HG02884 (cell line): ENCODE data around the gene SNRPD2.
"Not testable (repeated sequence)": the region's sequence is repeated elsewhere in the genome, so short reads cannot be mapped to it uniquely, and the experiment has no call there.

Experiments
- ATAC-seq: cut with Tn5 transposase; IDR thresholded peaks from one replicate; pipeline ENCODE4 v1.9.1; 2021; ENCODE audit warnings: mild to moderate bottlenecking, moderate library complexity; ENCODE audit not compliant: unreplicated experiment

SNRPD2 gene

GRCh38 chr19:45705710-45706415 is 14.1 kb upstream of the SNRPD2 start:
- no peak for ATAC-seq

GRCh38 chr19:45705115-45705514 is 13.4 kb upstream of the SNRPD2 start:
- no peak for ATAC-seq

- ATAC-seq, result no peak
Observed at GRCh38 chr19:45701676-45702075, 9.9 kb upstream of the SNRPD2 start.

- ATAC-seq, result no peak
Observed at GRCh38 chr19:45693106-45693788, 1.5 kb upstream of the SNRPD2 start.

GRCh38 chr19:45692187-45693105 is 693 bp upstream of the SNRPD2 start, which contains the start of gene QPCTL:
TSS of gene QPCTL (plus strand) at chr19:45692666. CDS start at chr19:45692704, 38 bp downstream.
- ATAC-seq, result peak; percentile 81

- ATAC-seq, result no peak
Observed at GRCh38 chr19:45687599-45687998, 4.2 kb downstream of the SNRPD2 start.

GRCh38 chr19:45685045-45685444 is 6.7 kb downstream of the SNRPD2 start:
- ATAC-seq, result not testable (repeated sequence)

GRCh38 chr19:45682908-45683307 is 8.8 kb downstream of the SNRPD2 start:
- ATAC-seq, result no peak

- ATAC-seq, result no peak
Observed at GRCh38 chr19:45682117-45682516, 9.6 kb downstream of the SNRPD2 start.

- no peak for ATAC-seq
Observed at GRCh38 chr19:45681391-45682015, 10.2 kb downstream of the SNRPD2 start.

GRCh38 chr19:45677351-45678230 is 14.2 kb downstream of the SNRPD2 start:
- no peak for ATAC-seq

GRCh38 chr19:45676851-45677263 is 14.9 kb downstream of the SNRPD2 start:
- no peak for ATAC-seq

- ATAC-seq, result no peak
Observed at GRCh38 chr19:45674946-45675345, 16.8 kb downstream of the SNRPD2 start.

- ATAC-seq, result no peak
Observed at GRCh38 chr19:45670670-45671453, 20.9 kb downstream of the SNRPD2 start.

GRCh38 chr19:45668342-45668871 is 23.3 kb downstream of the SNRPD2 start:
- ATAC-seq, result no peak

GRCh38 chr19:45667620-45668341 is 24.0 kb downstream of the SNRPD2 start, which contains the start of gene GIPR:
TSS of gene GIPR (plus strand) at chr19:45668221. CDS start at chr19:45669521, 1,300 bp downstream.
- no peak for ATAC-seq

GRCh38 chr19:45664575-45664974 is 27.2 kb downstream of the SNRPD2 start:
- ATAC-seq, result no peak

GRCh38 chr19:45663800-45664199 is 28.0 kb downstream of the SNRPD2 start:
- ATAC-seq, result no peak
